Mononuclear cell (primary cell): Measurements from ENCODE around the gene CDIPT. TPM values are rescaled to one million over a fixed set of nuclear protein-coding genes. Genes with fewer than 3 reads are reported as not detected.
A peak's percentile ranks its signal among the peaks of the same experiment; 100 is the strongest.
"Not testable (repeated sequence)": the region's sequence is repeated elsewhere in the genome, so short reads cannot be mapped to it uniquely, and the experiment has no call there.

ENCODE experiments used
- H3K27me3 ChIP-seq: 2 replicates; pipeline ENCODE4 v1.6.0; 2011; ENCODE audit warnings: low read length, control low read depth; ENCODE audit not compliant: insufficient read depth
- H3K4me1 ChIP-seq: 2 replicates; pipeline ENCODE4 v1.5.1; 2011; ENCODE audit warnings: mild to moderate bottlenecking, low read length, control low read depth; ENCODE audit not compliant: insufficient read depth
- H3K4me3 ChIP-seq: 2 replicates; pipeline ENCODE4 v1.5.1; 2011; ENCODE audit warnings: mild to moderate bottlenecking, low read length, moderate library complexity
- H3K9me3 ChIP-seq: 2 replicates; pipeline ENCODE4 v1.5.1; 2011; ENCODE audit warnings: low read depth, mild to moderate bottlenecking, control low read depth, low read length
- total RNA-seq: library from RNA; depleted of rRNA; stranded (reverse); fragments of >200 nt; gene quantifications from one replicate; pipeline ENCODE4 v1.2.3, GENCODE V29; 2012

Gene CDIPT
- total RNA-seq, 1 donor = 22.1 TPM

- Histone ChIP-seq H3K27me3 (peaks cover 18% of the 10 kb centered on the region), H3K4me3 (peak within 1 kb of the TSS; percentile 29), H3K4me1 (peaks cover 8% of the 10 kb centered on the region), H3K9me3 (no peaks in the 10 kb centered on the region)
Measured at GRCh38 chr16:29900102-29900887, 37.3 kb upstream of the CDIPT start, which contains the start of gene ASPHD1. ASPHD1 (plus strand) TSS chr16:29900488; CDS start chr16:29900972, 484 bp downstream.

GRCh38 chr16:29899516-29900101 lies 36.6 kb upstream of the CDIPT start, which contains the start of gene SEZ6L2:
SEZ6L2 (minus strand) TSS chr16:29899550; CDS start chr16:29899019, 531 bp downstream.
- H3K4me3 ChIP-seq = peak within 1 kb of the TSS; percentile 29
- peaks cover 18% of the 10 kb centered on the region for H3K27me3 ChIP-seq
- peaks cover 8% of the 10 kb centered on the region for H3K4me1 ChIP-seq
- no peaks in the 10 kb centered on the region for H3K9me3 ChIP-seq

- H3K4me3 ChIP-seq = no peak overlapping the region
- H3K4me1 ChIP-seq = peaks cover 8% of the 10 kb centered on the region
- no peaks in the 10 kb centered on the region for H3K9me3 ChIP-seq
- H3K27me3 ChIP-seq = peaks cover 18% of the 10 kb centered on the region
Measured at GRCh38 chr16:29898804-29899515, 35.9 kb upstream of the CDIPT start.

- peaks cover 8% of the 10 kb centered on the region for H3K4me1 ChIP-seq
- H3K27me3 ChIP-seq = peaks cover 18% of the 10 kb centered on the region
- H3K4me3 ChIP-seq = no peak overlapping the region
- no peaks in the 10 kb centered on the region for H3K9me3 ChIP-seq
Measured at GRCh38 chr16:29898135-29898803, 35.2 kb upstream of the CDIPT start.

- Histone ChIP-seq H3K9me3 (no peaks in the 10 kb centered on the region), H3K4me3 (no peak overlapping the region), H3K4me1 (peaks cover 8% of the 10 kb centered on the region), H3K27me3 (peaks cover 18% of the 10 kb centered on the region)
Measured at GRCh38 chr16:29897333-29897732, 34.3 kb upstream of the CDIPT start.

- Histone ChIP-seq H3K9me3 (no peaks in the 10 kb centered on the region), H3K4me1 (peaks cover 8% of the 10 kb centered on the region), H3K4me3 (no peak overlapping the region), H3K27me3 (peaks cover 18% of the 10 kb centered on the region)
Measured at GRCh38 chr16:29896841-29897240, 33.8 kb upstream of the CDIPT start.

GRCh38 chr16:29894352-29894751 lies 31.3 kb upstream of the CDIPT start:
- Histone ChIP-seq H3K4me3 (no peak overlapping the region), H3K9me3 (no peaks in the 10 kb centered on the region), H3K4me1 (no peaks in the 10 kb centered on the region), H3K27me3 (peaks cover 18% of the 10 kb centered on the region)

- no peaks in the 10 kb centered on the region for H3K4me1 ChIP-seq
- H3K27me3 ChIP-seq = peaks cover 13% of the 10 kb centered on the region
- H3K9me3 ChIP-seq = no peaks in the 10 kb centered on the region
- H3K4me3 ChIP-seq = no peak overlapping the region
Measured at GRCh38 chr16:29893553-29893952, 30.5 kb upstream of the CDIPT start.

GRCh38 chr16:29892458-29892813 lies 29.4 kb upstream of the CDIPT start:
- Histone ChIP-seq H3K4me1 (no peaks in the 10 kb centered on the region), H3K9me3 (no peaks in the 10 kb centered on the region), H3K4me3 (no peak overlapping the region), H3K27me3 (peaks cover 3% of the 10 kb centered on the region)

GRCh38 chr16:29891525-29892457 lies 28.8 kb upstream of the CDIPT start:
- H3K9me3 ChIP-seq = no peaks in the 10 kb centered on the region
- no peak overlapping the region for H3K4me3 ChIP-seq
- no peaks in the 10 kb centered on the region for H3K4me1 ChIP-seq
- H3K27me3 ChIP-seq = no peaks in the 10 kb centered on the region

- not testable (repeated sequence) for H3K4me1 ChIP-seq, H3K27me3 ChIP-seq, H3K9me3 ChIP-seq, H3K4me3 ChIP-seq
Measured at GRCh38 chr16:29889372-29889771, 26.3 kb upstream of the CDIPT start.

- Histone ChIP-seq H3K27me3 (no peaks in the 10 kb centered on the region), H3K9me3 (no peaks in the 10 kb centered on the region), H3K4me3 (no peak overlapping the region), H3K4me1 (no peaks in the 10 kb centered on the region)
Measured at GRCh38 chr16:29883987-29884386, 21.0 kb upstream of the CDIPT start.

GRCh38 chr16:29881050-29881449 lies 18.0 kb upstream of the CDIPT start:
- no peak overlapping the region for H3K4me3 ChIP-seq
- H3K27me3 ChIP-seq = peaks cover 14% of the 10 kb centered on the region
- H3K4me1 ChIP-seq = peaks cover 13% of the 10 kb centered on the region
- H3K9me3 ChIP-seq = no peaks in the 10 kb centered on the region

- Histone ChIP-seq H3K27me3 (peaks cover 18% of the 10 kb centered on the region), H3K9me3 (no peaks in the 10 kb centered on the region), H3K4me1 (peaks cover 13% of the 10 kb centered on the region), H3K4me3 (no peak overlapping the region)
Measured at GRCh38 chr16:29878172-29878571, 15.1 kb upstream of the CDIPT start.
